ENCODE results near the gene MZF1.

DNA sequence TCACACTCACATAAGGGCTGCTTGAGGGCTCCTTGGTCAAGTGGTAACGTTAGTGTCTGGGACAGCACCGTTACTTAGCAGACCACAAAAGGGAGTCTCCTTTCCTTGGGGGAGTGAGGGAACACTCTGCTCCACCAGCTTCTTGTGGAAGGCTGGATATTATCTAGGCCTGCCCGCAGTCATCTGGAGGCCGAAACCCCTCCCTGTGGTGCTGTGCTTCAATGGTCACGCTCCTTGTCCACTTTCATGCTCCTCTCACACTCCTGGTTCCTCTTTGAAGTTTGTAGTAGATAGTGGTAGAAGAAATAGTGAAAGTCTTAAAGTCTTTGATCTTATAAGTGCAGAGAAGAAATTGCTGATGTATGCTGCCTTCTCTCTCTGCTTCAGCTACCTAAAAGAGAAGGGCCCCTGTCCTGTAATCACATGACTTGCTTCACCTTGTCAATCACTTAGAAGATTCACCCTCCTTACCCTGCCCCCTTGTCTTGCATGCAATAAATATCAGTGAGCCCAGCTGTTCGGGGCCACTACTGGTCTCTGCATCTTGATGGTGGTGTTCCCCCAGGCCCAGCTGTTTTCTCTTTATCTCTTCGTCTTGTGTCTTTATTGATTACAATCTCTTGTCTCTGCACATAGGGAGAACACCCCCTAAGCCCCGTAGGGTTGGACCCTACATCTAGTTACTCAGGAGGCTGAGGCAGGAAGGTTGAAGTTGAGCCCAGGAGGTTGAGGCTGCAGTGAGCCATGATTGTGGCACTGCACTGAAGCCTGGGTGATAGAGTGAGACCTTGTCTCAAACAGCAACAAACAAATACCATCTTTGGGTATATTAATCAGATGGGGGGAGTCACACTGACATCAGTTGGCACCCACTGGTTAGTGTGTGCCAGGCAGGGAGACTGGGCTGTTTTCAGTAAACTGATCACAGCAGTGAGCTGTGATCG is 11.6 kb upstream of the MZF1 start:
- TF ChIP-seq, protein P1, sequence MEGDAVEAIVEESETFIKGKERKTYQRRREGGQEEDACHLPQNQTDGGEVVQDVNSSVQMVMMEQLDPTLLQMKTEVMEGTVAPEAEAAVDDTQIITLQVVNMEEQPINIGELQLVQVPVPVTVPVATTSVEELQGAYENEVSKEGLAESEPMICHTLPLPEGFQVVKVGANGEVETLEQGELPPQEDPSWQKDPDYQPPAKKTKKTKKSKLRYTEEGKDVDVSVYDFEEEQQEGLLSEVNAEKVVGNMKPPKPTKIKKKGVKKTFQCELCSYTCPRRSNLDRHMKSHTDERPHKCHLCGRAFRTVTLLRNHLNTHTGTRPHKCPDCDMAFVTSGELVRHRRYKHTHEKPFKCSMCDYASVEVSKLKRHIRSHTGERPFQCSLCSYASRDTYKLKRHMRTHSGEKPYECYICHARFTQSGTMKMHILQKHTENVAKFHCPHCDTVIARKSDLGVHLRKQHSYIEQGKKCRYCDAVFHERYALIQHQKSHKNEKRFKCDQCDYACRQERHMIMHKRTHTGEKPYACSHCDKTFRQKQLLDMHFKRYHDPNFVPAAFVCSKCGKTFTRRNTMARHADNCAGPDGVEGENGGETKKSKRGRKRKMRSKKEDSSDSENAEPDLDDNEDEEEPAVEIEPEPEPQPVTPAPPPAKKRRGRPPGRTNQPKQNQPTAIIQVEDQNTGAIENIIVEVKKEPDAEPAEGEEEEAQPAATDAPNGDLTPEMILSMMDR (IDR thresholded peaks at IDR 0.05 in 2 of 3, conservative IDR thresholded peaks at IDR 0.05 in 1 of 3; ENCODE audit: control insufficient read depth in 2 of 3, extremely low read depth in 1 of 3, insufficient read depth in 1 of 3, low read depth in 3 of 3, low read length in 3 of 3), result no peak
- TF ChIP-seq BCL11A (IDR thresholded peaks at IDR 0.05; ENCODE audit: low read depth, low read length) (no peak), POLR2A (IDR thresholded peaks at IDR 0.05; ENCODE audit: low read depth, low read length) (no peak), YY1 (IDR thresholded peaks at IDR 0.05; ENCODE audit: low read depth, low read length) (no peak)
- TF ChIP-seq, protein P2, sequence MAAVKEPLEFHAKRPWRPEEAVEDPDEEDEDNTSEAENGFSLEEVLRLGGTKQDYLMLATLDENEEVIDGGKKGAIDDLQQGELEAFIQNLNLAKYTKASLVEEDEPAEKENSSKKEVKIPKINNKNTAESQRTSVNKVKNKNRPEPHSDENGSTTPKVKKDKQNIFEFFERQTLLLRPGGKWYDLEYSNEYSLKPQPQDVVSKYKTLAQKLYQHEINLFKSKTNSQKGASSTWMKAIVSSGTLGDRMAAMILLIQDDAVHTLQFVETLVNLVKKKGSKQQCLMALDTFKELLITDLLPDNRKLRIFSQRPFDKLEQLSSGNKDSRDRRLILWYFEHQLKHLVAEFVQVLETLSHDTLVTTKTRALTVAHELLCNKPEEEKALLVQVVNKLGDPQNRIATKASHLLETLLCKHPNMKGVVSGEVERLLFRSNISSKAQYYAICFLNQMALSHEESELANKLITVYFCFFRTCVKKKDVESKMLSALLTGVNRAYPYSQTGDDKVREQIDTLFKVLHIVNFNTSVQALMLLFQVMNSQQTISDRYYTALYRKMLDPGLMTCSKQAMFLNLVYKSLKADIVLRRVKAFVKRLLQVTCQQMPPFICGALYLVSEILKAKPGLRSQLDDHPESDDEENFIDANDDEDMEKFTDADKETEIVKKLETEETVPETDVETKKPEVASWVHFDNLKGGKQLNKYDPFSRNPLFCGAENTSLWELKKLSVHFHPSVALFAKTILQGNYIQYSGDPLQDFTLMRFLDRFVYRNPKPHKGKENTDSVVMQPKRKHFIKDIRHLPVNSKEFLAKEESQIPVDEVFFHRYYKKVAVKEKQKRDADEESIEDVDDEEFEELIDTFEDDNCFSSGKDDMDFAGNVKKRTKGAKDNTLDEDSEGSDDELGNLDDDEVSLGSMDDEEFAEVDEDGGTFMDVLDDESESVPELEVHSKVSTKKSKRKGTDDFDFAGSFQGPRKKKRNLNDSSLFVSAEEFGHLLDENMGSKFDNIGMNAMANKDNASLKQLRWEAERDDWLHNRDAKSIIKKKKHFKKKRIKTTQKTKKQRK (IDR thresholded peaks at IDR 0.05; ENCODE audit: low read depth, low read length), result no peak
